Sigmoid colon (tissue), 7 donors: ENCODE data around the gene GDE1. TPM values are rescaled to one million over a fixed set of nuclear protein-coding genes. Genes with fewer than 3 reads are reported as not detected.

Experiments used
- DNase-seq: peaks from one replicate; pipeline ENCODE4 v3.0.0-alpha.2; 2019
- H3K27ac ChIP-seq, 4 donors: fragments of 200-600 bp; sonication (generic); one replicate each; pipeline ENCODE4 v1.5.1; 2016 to 2019; ENCODE audit warnings: mild to moderate bottlenecking in 1 of 4
- H3K27me3 ChIP-seq, 3 donors: fragments of 200-600 bp; sonication (generic); one replicate each; pipeline ENCODE4 v1.5.1; 2019; ENCODE audit warnings: mild to moderate bottlenecking in 1 of 3
- H3K36me3 ChIP-seq, 4 donors: fragments of 200-600 bp; sonication (generic); one replicate each; pipeline ENCODE4 v1.5.1; 2016 to 2019
- H3K4me1 ChIP-seq, 4 donors: fragments of 200-600 bp; sonication (generic); one replicate each; pipeline ENCODE4 v1.5.1; 2017 to 2019
- H3K4me3 ChIP-seq, 4 donors: fragments of 200-600 bp; sonication (generic); one replicate each; pipeline ENCODE4 v1.5.1; 2017 to 2019; ENCODE audit warnings: mild to moderate bottlenecking in 2 of 4, moderate library complexity in 1 of 4
- H3K9me3 ChIP-seq, 4 donors: fragments of 200-600 bp in 3 of 4; sonication (generic) in 3 of 4; one replicate each; pipeline versions ENCODE4 v1.5.1 to v1.6.1; 2013 to 2019
- EP300 ChIP-seq, 4 donors: sonication (generic); formaldehyde crosslinking; IDR thresholded peaks; one replicate each; pipeline ENCODE4 v1.6.1; 2017; ENCODE audit warnings: antibody characterized with exemption in 4 of 4
- POLR2A ChIP-seq, 2 donors: fragments of 450-650 bp; IDR thresholded peaks; one replicate each; pipeline ENCODE4 v1.6.1; 2016; ENCODE audit warnings: antibody characterized with exemption in 2 of 2, mild to moderate bottlenecking in 2 of 2, moderate library complexity in 2 of 2
- POLR2AphosphoS5 ChIP-seq, 4 donors: sonication (generic); formaldehyde crosslinking; IDR thresholded peaks; one replicate each; pipeline ENCODE4 v1.6.1; 2017; ENCODE audit warnings: antibody characterized with exemption in 4 of 4
- WGBS, 2 donors: extraction: QIAGEN DNeasy Blood & Tissue Kit; methylation state at CpG; one replicate each; pipeline ENCODE4 v1.1.7; 2013; 5-methylcytosine and 5-hydroxymethylcytosine counted together
- intact Hi-C: fragments of 100-400 bp; cut with DNase I; formaldehyde crosslinking; loops from one replicate; pipeline ENCODE4 v1.15.1; 2023
- polyA plus RNA-seq, 3 donors: library from polyadenylated mRNA; stranded (reverse); fragments of 200-250 nt; gene quantifications; one replicate each; pipeline ENCODE4 v1.2.3, GENCODE V29; 2013
- total RNA-seq, 4 donors: library from RNA; depleted of rRNA; stranded (reverse); fragments of >200 nt; gene quantifications; one replicate each; pipeline ENCODE4 v1.1.0, GENCODE V29; 2016
- TF ChIP-seq, protein P1 (sequence below), 4 experiments: fragments of 450-650 bp in 3 of 4; fragments of 200-600 bp in 1 of 4; IDR thresholded peaks; one replicate each; pipeline ENCODE4 v1.5.1; 2016 to 2019; ENCODE audit warnings: antibody characterized with exemption in 4 of 4, mild to moderate bottlenecking in 3 of 4, moderate library complexity in 2 of 4
- donor health status: healthy with polysubstance abuse.
- donor health status: Bipolar disorder and iron deficiency.
- donor health status: healthy.

Gene GDE1
- total and polyA plus RNA-seq, 7 donors = 56.6 to 107 (median 86.5) TPM

DNA sequence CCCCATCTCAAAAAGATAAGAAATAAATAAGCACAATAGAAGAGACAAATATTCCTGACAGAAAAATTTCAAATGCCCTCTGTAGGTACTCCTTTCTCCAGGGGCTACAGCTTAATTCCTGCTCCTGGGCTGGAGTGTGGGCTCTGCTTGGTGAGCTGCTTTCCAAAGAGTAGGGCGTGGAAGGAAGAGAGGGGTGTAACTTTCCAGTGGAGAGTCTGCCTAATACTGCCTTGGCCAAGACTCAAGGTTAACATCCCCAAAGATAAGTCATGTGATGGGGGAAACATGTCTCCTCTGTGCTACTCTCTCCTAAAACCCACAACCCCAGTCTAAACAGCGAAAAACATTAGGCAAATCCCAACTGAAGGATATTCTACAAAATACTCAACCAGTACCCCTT is 61.5 kb downstream of the GDE1 start:
- Histone ChIP-seq H3K4me3 (no peak overlapping the region), H3K9me3 (no peaks in the 10 kb centered on the region), H3K4me1 (no peaks in the 10 kb centered on the region), H3K36me3 (no peaks in the 10 kb centered on the region), H3K27me3 (no peaks in the 10 kb centered on the region), H3K27ac (no peak overlapping the region)
- no peak for DNase-seq
- intact Hi-C loops = no loop called here
- WGBS, 2 donors = 95 to 97% methylated on average over 2 of the region's 2 CpGs
- TF ChIP-seq POLR2A (IDR thresholded peaks at IDR 0.05) (no peak), POLR2AphosphoS5 (IDR thresholded peaks at IDR 0.05) (no peak), EP300 (IDR thresholded peaks at IDR 0.05) (no peak)
- TF ChIP-seq, protein P1, sequence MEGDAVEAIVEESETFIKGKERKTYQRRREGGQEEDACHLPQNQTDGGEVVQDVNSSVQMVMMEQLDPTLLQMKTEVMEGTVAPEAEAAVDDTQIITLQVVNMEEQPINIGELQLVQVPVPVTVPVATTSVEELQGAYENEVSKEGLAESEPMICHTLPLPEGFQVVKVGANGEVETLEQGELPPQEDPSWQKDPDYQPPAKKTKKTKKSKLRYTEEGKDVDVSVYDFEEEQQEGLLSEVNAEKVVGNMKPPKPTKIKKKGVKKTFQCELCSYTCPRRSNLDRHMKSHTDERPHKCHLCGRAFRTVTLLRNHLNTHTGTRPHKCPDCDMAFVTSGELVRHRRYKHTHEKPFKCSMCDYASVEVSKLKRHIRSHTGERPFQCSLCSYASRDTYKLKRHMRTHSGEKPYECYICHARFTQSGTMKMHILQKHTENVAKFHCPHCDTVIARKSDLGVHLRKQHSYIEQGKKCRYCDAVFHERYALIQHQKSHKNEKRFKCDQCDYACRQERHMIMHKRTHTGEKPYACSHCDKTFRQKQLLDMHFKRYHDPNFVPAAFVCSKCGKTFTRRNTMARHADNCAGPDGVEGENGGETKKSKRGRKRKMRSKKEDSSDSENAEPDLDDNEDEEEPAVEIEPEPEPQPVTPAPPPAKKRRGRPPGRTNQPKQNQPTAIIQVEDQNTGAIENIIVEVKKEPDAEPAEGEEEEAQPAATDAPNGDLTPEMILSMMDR (IDR thresholded peaks at IDR 0.05) = no peak

- no peaks in the 10 kb centered on the region for H3K4me1 ChIP-seq
- no peak for TF ChIP-seq POLR2AphosphoS5 (IDR thresholded peaks at IDR 0.05)
- TF ChIP-seq, protein P1 (IDR thresholded peaks at IDR 0.05) = no peak
- TF ChIP-seq EP300 (IDR thresholded peaks at IDR 0.05) = no peak
- TF ChIP-seq POLR2A (IDR thresholded peaks at IDR 0.05) = no peak
- no peaks in the 10 kb centered on the region for H3K27me3 ChIP-seq
- H3K4me3 ChIP-seq = no peak overlapping the region
- intact Hi-C loops = no loop called here
- no peaks in the 10 kb centered on the region for H3K36me3 ChIP-seq
- H3K27ac ChIP-seq = no peak overlapping the region
- no peak for DNase-seq
- no peaks in the 10 kb centered on the region for H3K9me3 ChIP-seq
- 82 to 90% methylated on average over 9 of the region's 9 CpGs for WGBS, 2 donors
These were observed 63.0 kb downstream of the GDE1 start for GRCh38 chr16:19458722-19459379.

Other genes with a start within 250 kb of the GDE1 start
- not detected for gene CLEC19A, start 236.4 kb downstream of the GDE1 start, total RNA-seq
- not detected for gene CLEC19A, start 236.4 kb downstream of the GDE1 start, polyA plus RNA-seq
- gene TMC5, start 104.2 kb downstream of the GDE1 start, total RNA-seq = under 1 TPM in 2 of 4 donors, not detected in 2; 0.36 to 0.83 TPM
- gene TMC5, start 104.2 kb downstream of the GDE1 start, polyA plus RNA-seq = 10 to 100 TPM; 22.4 to 56.0 (median 35.4) TPM
- 10 to 100 TPM; 13.3 to 20.7 (median 19.4) TPM for gene CCP110, start 1.8 kb upstream of the GDE1 start, total RNA-seq
- 1 to 10 TPM; 2.4 to 6.9 (median 3.5) TPM for gene CCP110, start 1.8 kb upstream of the GDE1 start, polyA plus RNA-seq
- gene VPS35L, start 33.6 kb upstream of the GDE1 start, total RNA-seq = 10 to 100 TPM; 34.6 to 53.7 (median 47.8) TPM
- 10 to 100 TPM; 21.6 to 41.8 (median 29.6) TPM for gene VPS35L, start 33.6 kb upstream of the GDE1 start, polyA plus RNA-seq
- gene KNOP1, start 196.1 kb upstream of the GDE1 start, total RNA-seq = 10 to 100 TPM in 1 of 4 donors, 1 to 10 TPM in 3; 5.0 to 11.1 (median 7.6) TPM
- gene KNOP1, start 196.1 kb upstream of the GDE1 start, polyA plus RNA-seq = 10 to 100 TPM; 10.4 to 16.4 (median 16.2) TPM
- 10 to 100 TPM; 10.3 to 16.6 (median 12.4) TPM for gene IQCK, start 196.2 kb upstream of the GDE1 start, total RNA-seq
- gene IQCK, start 196.2 kb upstream of the GDE1 start, polyA plus RNA-seq = 1 to 10 TPM; 5.1 to 9.0 (median 9.0) TPM